Testis (tissue), 3 donors: ENCODE data around the gene HID1. TPM values are rescaled to one million over a fixed set of nuclear protein-coding genes. Genes with fewer than 3 reads are reported as not detected.
"Not testable (repeated sequence)": the region's sequence is repeated elsewhere in the genome, so short reads cannot be mapped to it uniquely, and the experiment has no call there.

Experiments
- DNase-seq: peaks from one replicate; pipeline ENCODE4 v3.0.0-alpha.2; 2019
- H3K27ac ChIP-seq, 2 donors: fragments of 200-600 bp; sonication (generic); one replicate each; pipeline ENCODE4 v1.5.1; 2019
- H3K27me3 ChIP-seq: fragments of 200-600 bp; sonication (generic); one replicate; pipeline ENCODE4 v1.5.1; 2019
- H3K36me3 ChIP-seq: fragments of 200-600 bp; sonication (generic); one replicate; pipeline ENCODE4 v1.5.1; 2017; ENCODE audit warnings: low read depth; ENCODE audit errors: missing control alignments
- H3K4me1 ChIP-seq: fragments of 200-600 bp; sonication (generic); one replicate; pipeline ENCODE4 v1.5.1; 2019
- H3K4me3 ChIP-seq, 2 donors: fragments of 200-600 bp; sonication (generic); one replicate each; pipeline ENCODE4 v1.5.1; 2017 to 2019
- H3K9me3 ChIP-seq: fragments of 200-600 bp; sonication (generic); one replicate; pipeline ENCODE4 v1.5.1; 2017
- POLR2A ChIP-seq: fragments of 450-650 bp; IDR thresholded peaks from one replicate; pipeline ENCODE4 v1.6.1; 2017; ENCODE audit warnings: antibody characterized with exemption, mild to moderate bottlenecking, moderate library complexity
- WGBS, 2 donors: methylation state at CpG; one replicate each; pipeline ENCODE4 v1.1.5; 2018; 5-methylcytosine and 5-hydroxymethylcytosine counted together
- intact Hi-C: fragments of 100-400 bp; cut with DNase I; formaldehyde crosslinking; loops from one replicate; pipeline ENCODE4 v1.15.1; 2023; ENCODE audit warnings: low total_unique reads
- polyA plus RNA-seq: library from polyadenylated mRNA; stranded (reverse); fragments of 350-450 nt; fragmentation: Illumina TruSeq; extraction: RNeasy Lipid Tissue Mini Kit (QIAGEN cat#74804); gene quantifications from one replicate; pipeline ENCODE4 v1.2.3, GENCODE V29; 2014; ENCODE audit warnings: low read depth, low replicate concordance; ENCODE audit not compliant: insufficient read depth
- total RNA-seq, 2 donors: library from RNA; depleted of rRNA; stranded (reverse); fragments of >200 nt; gene quantifications; one replicate each; pipeline ENCODE4 v1.2.3, GENCODE V29; 2016
- TF ChIP-seq, protein P1 (sequence below), 3 experiments: fragments of 450-650 bp in 2 of 3; fragments of 200-600 bp in 1 of 3; sonication (generic) in 1 of 3; IDR thresholded peaks; one replicate each; pipeline ENCODE4 v1.5.1; 2016 to 2019; ENCODE audit warnings: antibody characterized with exemption in 3 of 3, mild to moderate bottlenecking in 2 of 3, moderate library complexity in 1 of 3

Gene HID1
- total and polyA plus RNA-seq, 3 donors from 2014 or later: 18.6 to 45.8 (median 40.9) TPM

DNA sequence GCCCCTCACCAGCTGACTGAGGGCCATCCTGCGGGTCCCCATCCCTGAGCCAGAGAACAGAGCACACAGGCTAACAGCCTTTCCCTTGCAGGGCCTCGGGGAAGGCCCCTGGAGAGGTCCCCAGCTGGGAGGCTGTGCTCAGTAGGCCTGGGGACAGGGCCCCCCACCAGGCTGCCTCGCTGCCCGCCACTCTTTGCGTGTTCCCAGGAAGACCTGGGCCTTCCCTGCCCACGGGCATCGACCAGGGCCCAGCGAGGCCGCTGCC, 785 bp downstream of the HID1 start:
- Histone ChIP-seq H3K4me1 (peaks cover 13% of the 10 kb centered on the region), H3K4me3 (peak overlapping the region; percentile 53 to 74), H3K27ac (no peak overlapping the region), H3K36me3 (no peaks in the 10 kb centered on the region), H3K9me3 (no peaks in the 10 kb centered on the region), H3K27me3 (no peaks in the 10 kb centered on the region)
- TF ChIP-seq POLR2A: no peak
- TF ChIP-seq, protein P1, sequence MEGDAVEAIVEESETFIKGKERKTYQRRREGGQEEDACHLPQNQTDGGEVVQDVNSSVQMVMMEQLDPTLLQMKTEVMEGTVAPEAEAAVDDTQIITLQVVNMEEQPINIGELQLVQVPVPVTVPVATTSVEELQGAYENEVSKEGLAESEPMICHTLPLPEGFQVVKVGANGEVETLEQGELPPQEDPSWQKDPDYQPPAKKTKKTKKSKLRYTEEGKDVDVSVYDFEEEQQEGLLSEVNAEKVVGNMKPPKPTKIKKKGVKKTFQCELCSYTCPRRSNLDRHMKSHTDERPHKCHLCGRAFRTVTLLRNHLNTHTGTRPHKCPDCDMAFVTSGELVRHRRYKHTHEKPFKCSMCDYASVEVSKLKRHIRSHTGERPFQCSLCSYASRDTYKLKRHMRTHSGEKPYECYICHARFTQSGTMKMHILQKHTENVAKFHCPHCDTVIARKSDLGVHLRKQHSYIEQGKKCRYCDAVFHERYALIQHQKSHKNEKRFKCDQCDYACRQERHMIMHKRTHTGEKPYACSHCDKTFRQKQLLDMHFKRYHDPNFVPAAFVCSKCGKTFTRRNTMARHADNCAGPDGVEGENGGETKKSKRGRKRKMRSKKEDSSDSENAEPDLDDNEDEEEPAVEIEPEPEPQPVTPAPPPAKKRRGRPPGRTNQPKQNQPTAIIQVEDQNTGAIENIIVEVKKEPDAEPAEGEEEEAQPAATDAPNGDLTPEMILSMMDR (IDR thresholded peaks at IDR 0.05): no peak
- intact Hi-C loops: no loop called here
- no peak for DNase-seq
- 0 to 14% methylated on average over 3 to 9 of the region's 9 CpGs for WGBS, 2 donors

DNA sequence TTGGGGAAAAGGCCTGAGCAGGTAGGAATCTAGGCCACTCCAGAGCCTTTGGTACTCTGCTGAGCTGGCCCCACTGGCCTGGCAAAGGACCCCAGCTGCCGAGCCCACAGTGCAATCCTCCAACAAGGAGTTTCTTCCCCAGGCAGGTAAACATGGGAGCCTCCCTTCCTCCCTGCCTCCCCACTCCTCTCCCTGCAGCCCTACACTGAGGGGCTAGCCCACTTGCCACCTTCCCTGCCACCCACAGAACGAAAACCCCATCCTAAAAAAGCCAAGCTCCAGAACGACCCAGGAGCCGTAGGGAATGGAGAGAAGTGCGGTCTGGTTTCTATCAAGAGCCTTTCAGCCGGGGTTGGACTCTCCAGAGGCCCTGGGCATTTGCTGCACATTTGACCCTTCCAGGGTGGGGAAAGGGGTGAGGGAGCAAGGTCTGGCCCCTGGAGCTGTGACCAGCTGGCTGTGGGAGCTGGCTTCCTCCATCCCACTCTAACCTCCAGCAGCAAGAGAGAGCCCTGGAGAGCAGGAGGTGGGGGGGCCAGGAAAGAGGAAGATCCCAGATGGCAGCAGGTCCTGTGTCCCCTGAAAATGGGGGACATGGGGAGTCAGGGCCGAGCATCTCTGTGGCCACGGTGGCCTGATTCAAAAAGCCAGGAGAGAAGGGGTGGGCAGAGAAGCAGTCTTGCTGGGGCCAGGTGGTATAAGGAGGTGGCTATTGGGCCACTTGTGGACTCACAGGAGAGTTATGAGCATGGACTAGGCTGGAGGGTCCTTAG, 1.3 kb downstream of the HID1 start:
- DNase-seq: no peak
- no peak for TF ChIP-seq POLR2A
- TF ChIP-seq, protein P1 (IDR thresholded peaks at IDR 0.05): no peak
- Histone ChIP-seq H3K36me3 (no peaks in the 10 kb centered on the region), H3K4me1 (peaks cover 13% of the 10 kb centered on the region), H3K27me3 (no peaks in the 10 kb centered on the region), H3K9me3 (no peaks in the 10 kb centered on the region), H3K4me3 (peak overlapping the region in 1 of 2 donors; percentile 74), H3K27ac (no peak overlapping the region)
- intact Hi-C loops: no loop called here
- 58 to 82% methylated on average over 8 of the region's 8 CpGs for WGBS, 2 donors

DNA sequence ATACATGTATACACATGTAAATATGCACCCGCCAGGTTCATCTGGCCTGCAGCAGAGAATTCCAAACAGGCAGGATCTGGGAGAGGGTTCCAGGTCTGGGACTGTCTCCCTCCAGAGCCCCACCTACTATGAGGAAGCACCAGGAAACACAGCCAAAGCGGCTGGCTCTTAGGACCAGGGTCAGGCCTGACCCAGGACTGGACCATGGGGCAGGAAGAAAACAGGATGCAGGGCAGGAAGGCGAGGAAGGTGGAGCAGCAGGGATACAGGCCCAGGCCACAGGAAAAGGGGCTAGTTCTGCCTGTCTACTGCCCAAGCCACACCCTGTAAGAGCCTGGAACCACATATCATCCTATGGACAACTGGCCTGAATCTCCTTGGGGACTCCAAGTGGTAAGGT, 2.2 kb downstream of the HID1 start:
- intact Hi-C loops: no loop called here
- 79 to 80% methylated on average over 2 to 3 of the region's 3 CpGs for WGBS, 2 donors

DNA sequence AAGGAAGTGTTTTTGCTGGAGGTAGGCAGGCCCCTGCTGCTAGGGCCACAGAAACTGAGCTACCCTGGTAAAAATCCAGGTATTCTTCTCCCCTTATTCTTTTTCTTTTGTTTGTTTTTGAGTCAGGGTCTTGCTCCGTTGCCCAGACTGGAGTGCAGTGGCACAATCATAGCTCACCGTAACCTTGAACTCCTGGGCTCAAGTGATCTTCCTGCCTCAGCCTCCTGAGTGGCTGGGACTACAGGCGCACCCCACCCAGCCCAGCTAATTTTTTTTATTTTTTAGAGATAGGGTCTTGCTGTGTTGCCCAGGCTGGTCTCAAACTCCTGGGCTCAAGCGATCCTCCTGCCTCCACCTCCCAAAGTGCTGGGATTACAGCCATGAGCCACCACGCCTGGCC, 3.1 kb downstream of the HID1 start:
- H3K4me1 ChIP-seq: peaks cover 13% of the 10 kb centered on the region
- not testable (repeated sequence) for H3K27ac ChIP-seq, H3K36me3 ChIP-seq, DNase-seq, H3K27me3 ChIP-seq, H3K9me3 ChIP-seq, H3K4me3 ChIP-seq
- 93 to 96% methylated on average over 5 of the region's 5 CpGs for whole genome bisulfite sequencing, 2 donors
- intact Hi-C loops: loop anchor here (10.0 kb wide), 1 partner anchor 145 kb away; no protein-coding TSS in a partner anchor

More for the DNA sequence above, 2.2 kb downstream of the HID1 start:
- H3K9me3 ChIP-seq: no peaks in the 10 kb centered on the region
- TF ChIP-seq POLR2A: no peak
- TF ChIP-seq, protein P1 (IDR thresholded peaks at IDR 0.05): no peak
- H3K36me3 ChIP-seq: no peaks in the 10 kb centered on the region
- H3K27me3 ChIP-seq: no peaks in the 10 kb centered on the region
- no peak overlapping the region for H3K27ac ChIP-seq
- no peak for DNase-seq
- no peak overlapping the region for H3K4me3 ChIP-seq
- H3K4me1 ChIP-seq: peaks cover 13% of the 10 kb centered on the region

DNA sequence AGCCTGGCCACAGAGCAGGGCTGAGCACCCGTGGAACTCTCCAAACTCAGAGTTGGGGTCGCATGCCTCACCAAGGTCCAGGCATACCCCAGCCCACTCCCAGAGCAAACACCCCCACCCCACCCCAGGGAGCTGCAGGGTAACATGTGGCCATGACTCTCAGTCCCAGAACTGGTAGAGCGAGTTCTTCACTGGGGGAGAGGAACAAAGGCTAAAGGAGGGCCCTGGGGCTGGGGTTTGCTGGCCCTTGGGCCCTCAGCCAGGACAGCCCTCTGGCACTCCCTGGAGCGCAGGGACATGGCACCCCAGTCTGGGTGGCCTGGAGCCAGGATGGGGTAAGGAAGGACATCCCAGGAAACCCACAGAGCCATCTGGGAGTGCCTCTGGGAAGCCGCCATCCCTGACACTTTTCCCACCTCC, 4.2 kb downstream of the HID1 start:
- no peak for TF ChIP-seq POLR2A
- TF ChIP-seq, protein P1 (IDR thresholded peaks at IDR 0.05): no peak
- H3K27me3 ChIP-seq: no peaks in the 10 kb centered on the region
- H3K4me1 ChIP-seq: peaks cover 13% of the 10 kb centered on the region
- DNase-seq: no peak
- no peaks in the 10 kb centered on the region for H3K36me3 ChIP-seq
- WGBS, 2 donors: 85 to 90% methylated on average over 3 to 5 of the region's 5 CpGs
- no peak overlapping the region for H3K27ac ChIP-seq
- intact Hi-C loops: loop anchor here (10.0 kb wide), 1 partner anchor 146 kb away; no protein-coding TSS in a partner anchor
- H3K4me3 ChIP-seq: no peak overlapping the region
- no peaks in the 10 kb centered on the region for H3K9me3 ChIP-seq
